ENCODE results near the gene CRISPLD2. TPM values are rescaled to one million over a fixed set of nuclear protein-coding genes. Genes with fewer than 3 reads are reported as not detected.

The CRISPLD2 gene
- total RNA-seq, 2 donors from 2014 or later, result 27.5 to 129 TPM

DNA sequence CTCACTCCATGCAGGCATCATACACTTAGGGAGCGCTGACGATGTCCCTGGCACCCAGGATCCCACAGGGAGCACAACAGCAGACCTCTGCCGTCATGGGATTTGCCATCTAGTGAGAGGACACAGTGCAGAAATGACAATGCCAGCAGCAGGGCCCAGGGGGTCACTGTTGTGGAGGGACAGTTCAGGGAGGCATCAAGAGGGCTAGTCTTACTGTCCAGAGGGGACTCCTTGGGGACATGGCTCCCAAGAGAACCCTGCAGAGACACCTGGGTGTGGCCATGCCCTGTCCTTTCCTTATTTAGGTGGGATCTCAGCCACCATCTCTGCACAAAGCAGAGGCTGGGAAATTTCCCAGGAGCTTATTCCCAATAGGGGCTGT lies 73.7 kb downstream of the CRISPLD2 start:
- no peak for TF ChIP-seq POLR2A (IDR thresholded peaks at IDR 0.05)
- WGBS, 2 donors, result 83 to 85% methylated on average over 3 of the region's 3 CpGs
- ATAC-seq (no peak), DNase-seq (no peak)
- Histone ChIP-seq H3K27ac (peak overlapping the region in 1 of 4 donors; percentile 14), H3K27me3 (no peaks in the 10 kb centered on the region), H3K9me3 (no peaks in the 10 kb centered on the region), H3K4me3 (no peak overlapping the region), H3K4me1 (no peaks in the 10 kb centered on the region), H3K36me3 (replicated peaks in 1 of 2; ENCODE audit: insufficient read depth in 1 of 2, low read depth in 2 of 2) (no peaks in the 10 kb centered on the region)
- intact Hi-C loops (cut with DNase I), result no loop called here

- intact Hi-C loops (cut with DNase I), result no loop called here
- H3K27ac ChIP-seq, result peak overlapping the region in 1 of 4 donors; percentile 32
- H3K4me1 ChIP-seq, result no peaks in the 10 kb centered on the region
- no peak for ATAC-seq
- no peaks in the 10 kb centered on the region for H3K27me3 ChIP-seq
- no peak overlapping the region for H3K4me3 ChIP-seq
- peak in 1 of 4 donors; percentile 24 for DNase-seq
- no peaks in the 10 kb centered on the region for H3K9me3 ChIP-seq
- TF ChIP-seq CTCF (IDR thresholded peaks at IDR 0.05) (no peak), POLR2A (IDR thresholded peaks at IDR 0.05) (no peak)
- no peaks in the 10 kb centered on the region for H3K36me3 ChIP-seq (replicated peaks in 1 of 2; ENCODE audit: insufficient read depth in 1 of 2, low read depth in 2 of 2)
- 78 to 82% methylated on average over 11 to 12 of the region's 12 CpGs for WGBS, 2 donors
Observed at GRCh38 chr16:84893849-84894599, 74.2 kb downstream of the CRISPLD2 start.

DNA sequence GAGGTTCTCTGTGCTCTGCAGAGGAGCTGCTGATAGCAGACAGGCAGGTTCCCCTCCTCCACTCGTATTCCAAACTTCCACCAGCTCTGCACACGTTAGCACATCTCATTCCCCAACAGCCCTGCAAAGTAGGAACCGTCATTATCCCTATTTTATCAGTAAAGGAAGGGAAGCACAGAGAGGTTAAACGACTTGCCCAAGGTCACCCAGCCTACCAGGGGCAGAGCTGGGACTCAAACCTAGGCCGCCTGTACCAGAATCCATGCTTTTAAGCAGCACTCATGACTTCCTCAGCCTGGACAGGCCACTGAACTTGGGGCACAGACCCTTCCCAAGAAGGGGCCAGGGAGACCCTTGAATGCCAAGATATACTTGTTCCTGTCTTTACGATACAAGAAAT lies 75.2 kb downstream of the CRISPLD2 start:
- 46 to 47% methylated on average over 6 of the region's 6 CpGs for WGBS, 2 donors
- H3K9me3 ChIP-seq, result no peaks in the 10 kb centered on the region
- no peak overlapping the region for H3K4me3 ChIP-seq
- no peak overlapping the region for H3K27ac ChIP-seq
- no peaks in the 10 kb centered on the region for H3K4me1 ChIP-seq
- DNase-seq, result no peak
- H3K36me3 ChIP-seq (replicated peaks in 1 of 2; ENCODE audit: insufficient read depth in 1 of 2, low read depth in 2 of 2), result no peaks in the 10 kb centered on the region
- intact Hi-C loops (cut with DNase I), result no loop called here
- no peaks in the 10 kb centered on the region for H3K27me3 ChIP-seq
- no peak for ATAC-seq
- TF ChIP-seq POLR2A (IDR thresholded peaks at IDR 0.05) (no peak), CTCF (IDR thresholded peaks at IDR 0.05) (no peak)

- Histone ChIP-seq H3K9me3 (no peaks in the 10 kb centered on the region), H3K27me3 (no peaks in the 10 kb centered on the region), H3K4me1 (no peaks in the 10 kb centered on the region), H3K36me3 (replicated peaks in 1 of 2; ENCODE audit: insufficient read depth in 1 of 2, low read depth in 2 of 2) (no peaks in the 10 kb centered on the region), H3K4me3 (no peak overlapping the region), H3K27ac (no peak overlapping the region)
- TF ChIP-seq CTCF (IDR thresholded peaks at IDR 0.05) (no peak), POLR2A (IDR thresholded peaks at IDR 0.05) (no peak)
- DNase-seq (no peak), ATAC-seq (no peak)
- intact Hi-C loops (cut with DNase I), result no loop called here
- 78 to 79% methylated on average over 9 of the region's 9 CpGs for WGBS, 2 donors
Observed at GRCh38 chr16:84896847-84897246, 77.1 kb downstream of the CRISPLD2 start.

DNA sequence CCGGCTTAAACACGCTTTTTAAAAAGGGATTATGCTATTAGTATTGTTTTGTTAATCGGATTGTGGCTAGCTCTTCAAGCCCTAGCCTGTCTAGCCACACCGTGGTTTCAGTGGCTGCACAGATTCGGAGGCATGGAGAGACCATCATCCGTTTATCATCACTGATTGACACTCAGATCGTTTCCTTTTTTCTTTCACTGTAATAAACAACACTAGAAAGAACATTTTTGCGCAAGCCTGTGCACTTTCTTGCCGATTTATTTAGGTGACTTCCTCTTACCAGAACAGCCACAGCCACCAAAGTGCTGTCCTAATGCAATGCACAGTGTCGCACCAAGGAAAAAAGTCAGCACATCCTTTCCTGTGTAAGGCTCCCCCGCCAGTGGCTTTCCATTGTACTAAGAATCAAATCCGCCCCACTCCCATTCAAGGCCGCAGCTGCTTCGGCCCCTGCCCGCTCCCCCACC lies 78.2 kb downstream of the CRISPLD2 start:
- TF ChIP-seq POLR2A (IDR thresholded peaks at IDR 0.05) (no peak), CTCF (IDR thresholded peaks at IDR 0.05) (no peak)
- H3K4me1 ChIP-seq, result no peaks in the 10 kb centered on the region
- no peak for ATAC-seq

More for the DNA sequence above, 78.2 kb downstream of the CRISPLD2 start:
- Histone ChIP-seq H3K9me3 (no peaks in the 10 kb centered on the region), H3K36me3 (replicated peaks in 1 of 2; ENCODE audit: insufficient read depth in 1 of 2, low read depth in 2 of 2) (no peaks in the 10 kb centered on the region), H3K27me3 (no peaks in the 10 kb centered on the region), H3K27ac (peak overlapping the region in 1 of 4 donors; percentile 60), H3K4me3 (no peak overlapping the region)
- DNase-seq, result peak in 1 of 4 donors; percentile 68
- 57 to 74% methylated on average over 15 of the region's 15 CpGs for WGBS, 2 donors
- intact Hi-C loops (cut with DNase I), result no loop called here

Measured in body of pancreas (tissue), 4 donors.